ENCODE measurements around the gene PTTG2.

Gene PTTG2

GRCh38 chr4:37976991-37977470 lies 16.8 kb downstream of the PTTG2 start:
- TF ChIP-seq CTCF (IDR thresholded peaks at IDR 0.05; ENCODE audit: insufficient read depth, low read depth, low read length, missing control alignments), result no peak
- H3K4me3 ChIP-seq (ENCODE audit: low read depth, low read length), result peak overlapping the region; percentile 75
- peak; percentile 88 for DNase-seq (ENCODE audit: low read depth)

- peak overlapping the region; percentile 75 for H3K4me3 ChIP-seq (ENCODE audit: low read depth, low read length)
- peak; percentile 50 for TF ChIP-seq CTCF (IDR thresholded peaks at IDR 0.05; ENCODE audit: insufficient read depth, low read depth, low read length, missing control alignments)
- DNase-seq (ENCODE audit: low read depth), result peak; percentile 85
Observed at GRCh38 chr4:37977471-37978247, 17.5 kb downstream of the PTTG2 start.

GRCh38 chr4:37978248-37978924 lies 18.2 kb downstream of the PTTG2 start:
- peak overlapping the region; percentile 75 for H3K4me3 ChIP-seq (ENCODE audit: low read depth, low read length)
- TF ChIP-seq CTCF (IDR thresholded peaks at IDR 0.05; ENCODE audit: insufficient read depth, low read depth, low read length, missing control alignments), result no peak
- peak; percentile 59 for DNase-seq (ENCODE audit: low read depth)

GRCh38 chr4:37980246-37980645 lies 20.0 kb downstream of the PTTG2 start:
- no peak overlapping the region for H3K4me3 ChIP-seq (ENCODE audit: low read depth, low read length)

GRCh38 chr4:37981425-37981824 lies 21.2 kb downstream of the PTTG2 start:
- DNase-seq (ENCODE audit: low read depth), result no peak
- H3K4me3 ChIP-seq (ENCODE audit: low read depth, low read length), result no peak overlapping the region
- TF ChIP-seq CTCF (IDR thresholded peaks at IDR 0.05; ENCODE audit: insufficient read depth, low read depth, low read length, missing control alignments), result no peak

More at GRCh38 chr4:37980246-37980645, 20.0 kb downstream of the PTTG2 start:
- TF ChIP-seq CTCF (IDR thresholded peaks at IDR 0.05; ENCODE audit: insufficient read depth, low read depth, low read length, missing control alignments), result no peak
- no peak for DNase-seq (ENCODE audit: low read depth)

GRCh38 chr4:37981844-37982720 lies 21.9 kb downstream of the PTTG2 start:
- DNase-seq (ENCODE audit: low read depth), result no peak
- H3K4me3 ChIP-seq (ENCODE audit: low read depth, low read length), result no peak overlapping the region
- TF ChIP-seq CTCF (IDR thresholded peaks at IDR 0.05; ENCODE audit: insufficient read depth, low read depth, low read length, missing control alignments), result no peak
